ENCODE data around the gene MDFIC2.

- TF ChIP-seq CTCF (IDR thresholded peaks at IDR 0.05) (no peak), POLR2A (IDR thresholded peaks at IDR 0.05) (no peak), POLR2AphosphoS5 (IDR thresholded peaks at IDR 0.05; ENCODE audit: insufficient read depth in 1 of 2, low read depth in 1 of 2) (no peak)
Observed at GRCh38 chr3:70245746-70246525, 66.5 kb downstream of the MDFIC2 start.

All from vagina (tissue), 2 donors.